K562 (cell line): ENCODE data around the gene PRCD. TPM values are rescaled to one million over a fixed set of nuclear protein-coding genes. Genes with fewer than 3 reads are reported as not detected.

Source experiments
- CHD4 ChIP-seq: fragments of 200-600 bp; sonication (generic); IDR thresholded peaks from 3 replicates; pipeline ENCODE4 v1.6.1; 2012; ENCODE audit warnings: low read depth, mild to moderate bottlenecking, mixed read lengths, low read length, inconsistent platforms; ENCODE audit not compliant: insufficient read depth, insufficient replicate concordance, poor library complexity, severe bottlenecking
- EGR1 ChIP-seq: fragments of 450-650 bp; conservative IDR thresholded peaks from 2 replicates; pipeline ENCODE4 v1.6.1; 2017; ENCODE audit warnings: mild to moderate bottlenecking
- EP300 ChIP-seq: IDR thresholded peaks from 2 replicates; pipeline ENCODE4 v1.6.1; 2012; ENCODE audit warnings: low read length, improper control_type of control experiment
- FOXK1 ChIP-seq: sonication (generic); formaldehyde crosslinking; IDR thresholded peaks from 2 replicates; pipeline ENCODE4 v1.8.0; 2022; ENCODE audit warnings: missing genetic modification reagents, mild to moderate bottlenecking, borderline replicate concordance
- HIVEP1 ChIP-seq: fragments of 250-450 bp; sonication (Bioruptor Pico); IDR thresholded peaks from 2 replicates; pipeline ENCODE4 v1.4.0; 2020; ENCODE audit warnings: mild to moderate bottlenecking
- HMG20A ChIP-seq: fragments of 450-650 bp; formaldehyde crosslinking; conservative IDR thresholded peaks from 2 replicates; pipeline ENCODE4 v1.4.0; 2020; ENCODE audit warnings: mild to moderate bottlenecking, mixed read lengths
- NFYB ChIP-seq: IDR thresholded peaks from 2 replicates; pipeline ENCODE4 v1.6.1; 2011; ENCODE audit warnings: mild to moderate bottlenecking, moderate library complexity; ENCODE audit not compliant: insufficient read length; ENCODE audit errors: extremely low read depth
- PREB ChIP-seq: sonication (generic); formaldehyde crosslinking; IDR thresholded peaks from 2 replicates; pipeline ENCODE4 v1.8.1; 2023; ENCODE audit warnings: mild to moderate bottlenecking, missing genetic modification reagents
- RBFOX2 ChIP-seq: fragments of 200-400 bp; formaldehyde crosslinking; IDR thresholded peaks from 2 replicates; pipeline ENCODE4 v1.6.1; 2017; ENCODE audit warnings: low read depth, mild to moderate bottlenecking, low read length, moderate library complexity
- RCOR1 ChIP-seq, 2 experiments: IDR thresholded peaks; 2 replicates each; pipeline ENCODE4 v1.6.1; 2012; ENCODE audit warnings: low read depth in 2 of 2, low read length in 2 of 2, borderline replicate concordance in 1 of 2, improper control_type of control experiment in 1 of 2
- RFX7 ChIP-seq: fragments of 250-450 bp; sonication (Bioruptor Pico); IDR thresholded peaks from 2 replicates; pipeline ENCODE4 v1.5.1; 2021; ENCODE audit warnings: mild to moderate bottlenecking
- SMAD4 ChIP-seq: fragments of 250-450 bp; sonication (Bioruptor Pico); conservative IDR thresholded peaks from 2 replicates; pipeline ENCODE4 v1.8.0; 2021; ENCODE audit warnings: inconsistent platforms, mild to moderate bottlenecking, moderate library complexity
- SMARCA4 ChIP-seq: fragments of 450-650 bp; IDR thresholded peaks from 2 replicates; pipeline ENCODE4 v1.6.1; 2016
- ZNF239 ChIP-seq: fragments of 250-450 bp; sonication (Bioruptor Pico); IDR thresholded peaks from 2 replicates; pipeline ENCODE4 v1.4.0; 2020; ENCODE audit warnings: mild to moderate bottlenecking
- ZNF253 ChIP-seq: fragments of 250-450 bp; sonication (Bioruptor Pico); conservative IDR thresholded peaks from 2 replicates; pipeline ENCODE4 v1.6.1; 2021; ENCODE audit warnings: mild to moderate bottlenecking
- ZNF592 ChIP-seq: fragments of 450-650 bp; IDR thresholded peaks from 2 replicates; pipeline ENCODE4 v1.6.1; 2017; ENCODE audit warnings: antibody characterized with exemption, mild to moderate bottlenecking
- ZNF740 ChIP-seq, 3 experiments: fragments of 200-800 bp in 1 of 3; sonication (Bioruptor generic) in 1 of 3; sonication (generic) in 1 of 3; formaldehyde crosslinking in 1 of 3; IDR thresholded peaks; 2 replicates each; pipeline versions ENCODE4 v1.6.1 to v1.8.0; 2016 to 2022; ENCODE audit warnings: mild to moderate bottlenecking in 2 of 3, missing compliant biosample characterization in 2 of 3, missing genetic modification characterization in 2 of 3, missing genetic modification reagents in 1 of 3
- ZNF79 ChIP-seq: fragments of 250-450 bp; sonication (Bioruptor Pico); IDR thresholded peaks from 2 replicates; pipeline ENCODE4 v1.4.0; 2020; ENCODE audit warnings: low read depth, mild to moderate bottlenecking, moderate library complexity
- polyA plus RNA-seq, 8 experiments: library from polyadenylated mRNA; depleted of rRNA in 4 of 8; stranded (reverse) in 5 of 8; unstranded in 3 of 8; fragments of >200 nt; fragmentation: Nextera tagmentation in 2 of 8; fragmentation: Illumina TruSeq in 1 of 8; extraction: Ambion mirVana in 2 of 8; extraction: Trizol in 1 of 8; gene quantifications; 2 replicates each; pipeline versions ENCODE4 v1.2.1 to v1.2.3, GENCODE V29; 2011 to 2014; ENCODE audit warnings: inconsistent platforms in 1 of 8, missing spikeins in 1 of 8
- total RNA-seq, 7 experiments: library from RNA; depleted of rRNA in 6 of 7; stranded (reverse); fragments of >200 nt in 6 of 7; fragmentation: Illumina TruSeq in 2 of 7; extraction: Trizol in 2 of 7; gene quantifications; 2 replicates each; pipeline versions ENCODE4 v1.2.1 to v1.2.3, GENCODE V29; 2011 to 2021; ENCODE audit warnings: low replicate concordance in 1 of 7
- TF ChIP-seq, protein P1 (sequence below): fragments of 200-800 bp; sonication (Bioruptor generic); IDR thresholded peaks from 2 replicates; pipeline ENCODE4 v1.6.1; 2017; ENCODE audit warnings: missing genetic modification characterization, missing compliant biosample characterization
- TF ChIP-seq, protein P2 (sequence below): sonication (generic); formaldehyde crosslinking; IDR thresholded peaks from 2 replicates; pipeline ENCODE4 v1.9.0; 2022; ENCODE audit warnings: mild to moderate bottlenecking, missing genetic modification reagents

The PRCD gene
- total and polyA plus RNA-seq, 9 of the 15 experiments (the other 6 are each of a cell fraction or from before 2014, with no cell fraction given), result 0.20 to 0.25 (median 0.21) TPM; not detected in 6

GRCh38 chr17:76562734-76563148, 22.9 kb downstream of the PRCD start (continued):
- peak; percentile 50; the same call in 1 of the 2 replicates for TF ChIP-seq EP300
- no peak for TF ChIP-seq NFYB
- TF ChIP-seq FOXK1 (CRISPR knock-in tag), result no peak
- no peak for TF ChIP-seq RFX7 (CRISPR knock-in tag)
- TF ChIP-seq, protein P1, sequence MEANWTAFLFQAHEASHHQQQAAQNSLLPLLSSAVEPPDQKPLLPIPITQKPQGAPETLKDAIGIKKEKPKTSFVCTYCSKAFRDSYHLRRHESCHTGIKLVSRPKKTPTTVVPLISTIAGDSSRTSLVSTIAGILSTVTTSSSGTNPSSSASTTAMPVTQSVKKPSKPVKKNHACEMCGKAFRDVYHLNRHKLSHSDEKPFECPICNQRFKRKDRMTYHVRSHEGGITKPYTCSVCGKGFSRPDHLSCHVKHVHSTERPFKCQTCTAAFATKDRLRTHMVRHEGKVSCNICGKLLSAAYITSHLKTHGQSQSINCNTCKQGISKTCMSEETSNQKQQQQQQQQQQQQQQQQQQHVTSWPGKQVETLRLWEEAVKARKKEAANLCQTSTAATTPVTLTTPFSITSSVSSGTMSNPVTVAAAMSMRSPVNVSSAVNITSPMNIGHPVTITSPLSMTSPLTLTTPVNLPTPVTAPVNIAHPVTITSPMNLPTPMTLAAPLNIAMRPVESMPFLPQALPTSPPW (CRISPR knock-in tag), result 0 out of 2 replicates have a peak, but pooled peaks have one; percentile 15
- TF ChIP-seq, protein P2, sequence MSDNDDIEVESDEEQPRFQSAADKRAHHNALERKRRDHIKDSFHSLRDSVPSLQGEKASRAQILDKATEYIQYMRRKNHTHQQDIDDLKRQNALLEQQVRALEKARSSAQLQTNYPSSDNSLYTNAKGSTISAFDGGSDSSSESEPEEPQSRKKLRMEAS, result peak; percentile 72
- peak; percentile 55; the same call in 1 of the 2 replicates for TF ChIP-seq ZNF740 (CRISPR knock-in tag; IDR thresholded peaks at IDR 0.05)
- TF ChIP-seq ZNF740 (tag; IDR thresholded peaks at IDR 0.05), result no peak
- TF ChIP-seq SMARCA4, result peak; percentile 79
- TF ChIP-seq ZNF253 (CRISPR knock-in tag), result no peak
- peak in 1 of 2 experiments; percentile 31; a peak in 1 of 4 replicates for TF ChIP-seq RCOR1 (IDR thresholded peaks at IDR 0.05; ENCODE audit: borderline replicate concordance in 1 of 2, low read depth in 2 of 2, low read length in 2 of 2)
- no peak for TF ChIP-seq EGR1
- no peak for TF ChIP-seq HIVEP1 (CRISPR knock-in tag)
- no peak for TF ChIP-seq HMG20A (CRISPR knock-in tag)
- no peak for TF ChIP-seq CHD4
- no peak for TF ChIP-seq PREB (CRISPR knock-in tag)
- TF ChIP-seq ZNF239 (CRISPR knock-in tag), result no peak
- TF ChIP-seq ZNF592, result peak; percentile 89
- peak; percentile 31; the same call in 1 of the 2 replicates for TF ChIP-seq RBFOX2
- no peak for TF ChIP-seq ZNF79
- 0 out of 2 replicates have a peak, but pooled peaks have one; percentile 19 for TF ChIP-seq SMAD4
